Raji (cell line): ENCODE data around the gene C1orf232.

Experiments
- POLR2A ChIP-seq: IDR thresholded peaks from 2 replicates; pipeline ENCODE4 v1.6.1; 2011; ENCODE audit warnings: low read depth, low read length, control low read depth; ENCODE audit not compliant: insufficient read depth

C1orf232 gene

DNA sequence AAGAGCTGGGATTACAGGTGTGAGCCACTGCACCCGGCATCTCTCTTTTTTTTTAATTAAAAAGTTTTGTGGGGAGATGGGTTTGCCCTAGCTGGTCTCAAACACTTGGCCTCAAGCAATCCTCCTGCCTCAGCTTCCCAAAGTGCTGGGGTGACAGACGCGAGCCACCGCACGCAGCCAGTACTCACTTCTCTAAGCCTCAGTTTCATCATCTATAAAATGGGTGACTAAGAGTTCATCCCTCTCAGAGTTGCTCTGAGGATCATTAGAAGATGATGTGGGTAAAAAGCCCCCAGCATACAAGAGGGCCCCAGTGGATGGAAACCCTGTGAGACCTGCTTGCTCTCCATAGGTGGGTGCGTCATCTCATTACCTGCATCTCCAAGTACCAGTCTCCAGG is 19.1 kb upstream of the C1orf232 start:
- no peak for TF ChIP-seq POLR2A

GRCh38 chr1:26184883-26185282 is 16.1 kb upstream of the C1orf232 start:
- TF ChIP-seq POLR2A = no peak

DNA sequence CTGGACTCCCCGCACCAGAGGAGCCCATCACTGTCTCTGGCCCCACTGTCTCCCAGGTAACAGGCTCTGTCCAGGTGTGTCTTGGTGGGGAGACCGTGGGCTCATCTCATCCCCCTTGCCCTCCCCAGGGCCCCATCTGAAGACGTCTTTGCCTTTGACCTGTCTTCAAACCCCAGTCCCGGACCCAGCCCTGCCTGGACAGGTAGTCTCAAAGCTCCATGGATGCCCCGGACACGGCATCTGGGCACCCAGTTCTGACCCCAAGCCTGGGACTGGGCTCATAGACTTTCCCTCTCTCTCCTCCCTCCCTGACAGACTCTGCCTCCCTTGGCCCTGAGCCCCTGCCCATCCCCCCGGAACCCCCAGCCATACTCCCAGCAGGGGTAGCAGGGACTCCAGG is 15.3 kb upstream of the C1orf232 start:
- no peak for TF ChIP-seq POLR2A

DNA sequence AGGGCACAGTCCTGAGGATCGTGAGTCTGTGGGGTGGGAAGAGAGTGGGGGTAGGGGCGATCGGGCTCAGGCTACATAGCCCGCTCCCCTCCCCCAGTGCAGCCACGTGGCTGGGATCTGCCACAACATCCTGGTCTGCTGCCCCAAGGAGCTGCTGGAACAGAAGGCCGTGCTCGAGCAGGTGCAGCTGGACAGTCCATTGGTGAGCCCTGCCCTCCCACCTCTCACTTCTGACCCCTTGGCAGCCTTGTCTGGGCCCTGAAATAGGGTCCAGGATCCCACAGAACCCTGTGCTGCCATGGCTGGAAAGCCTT is 13.6 kb upstream of the C1orf232 start:
- TF ChIP-seq POLR2A = no peak

GRCh38 chr1:26181586-26182382 is 13.0 kb upstream of the C1orf232 start:
- no peak for TF ChIP-seq POLR2A

- TF ChIP-seq POLR2A = no peak
Observed at GRCh38 chr1:26180010-26180506, 11.3 kb upstream of the C1orf232 start.

DNA sequence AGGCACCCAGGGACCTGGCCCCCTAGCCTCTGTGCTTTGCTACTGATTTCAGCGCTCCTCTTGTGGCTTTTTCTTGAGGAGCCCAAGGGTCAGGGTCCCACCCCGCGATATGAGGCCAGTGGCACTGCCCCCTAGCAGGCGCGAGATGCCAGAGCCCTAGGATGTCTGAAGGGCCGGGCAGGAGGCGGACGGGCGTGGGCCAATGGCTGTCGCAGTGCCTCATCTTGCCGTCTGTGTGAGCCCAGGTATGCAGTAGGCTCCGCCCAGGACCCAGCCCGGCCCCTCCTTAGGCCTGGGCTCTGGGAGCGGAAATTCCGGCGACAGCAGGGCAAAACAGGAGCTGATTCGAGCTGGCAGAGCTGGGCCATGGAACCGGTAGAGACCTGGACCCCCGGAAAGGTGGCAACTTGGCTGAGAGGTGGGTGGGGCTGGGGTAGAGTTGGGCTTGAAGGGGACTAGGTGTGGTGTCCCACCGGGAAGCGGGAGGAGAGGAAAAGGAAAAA is 8.5 kb upstream of the C1orf232 start, which contains the start of gene CNKSR1:
Gene CNKSR1 (plus strand): TSS at position 310 of the 503 bp plus-strand sequence. CDS start 57 bp downstream, at position 367.
- no peak for TF ChIP-seq POLR2A

- TF ChIP-seq POLR2A = no peak
Observed at GRCh38 chr1:26175346-26175745, 6.6 kb upstream of the C1orf232 start.

GRCh38 chr1:26171084-26172072 is 2.6 kb upstream of the C1orf232 start, which contains the start of gene ZNF593OS:
Gene ZNF593OS (minus strand): TSS chr1:26171832. CDS start chr1:26171661, 171 bp downstream.
- TF ChIP-seq POLR2A = no peak

- no peak for TF ChIP-seq POLR2A
Observed at GRCh38 chr1:26170472-26170821, 1.7 kb upstream of the C1orf232 start.

DNA sequence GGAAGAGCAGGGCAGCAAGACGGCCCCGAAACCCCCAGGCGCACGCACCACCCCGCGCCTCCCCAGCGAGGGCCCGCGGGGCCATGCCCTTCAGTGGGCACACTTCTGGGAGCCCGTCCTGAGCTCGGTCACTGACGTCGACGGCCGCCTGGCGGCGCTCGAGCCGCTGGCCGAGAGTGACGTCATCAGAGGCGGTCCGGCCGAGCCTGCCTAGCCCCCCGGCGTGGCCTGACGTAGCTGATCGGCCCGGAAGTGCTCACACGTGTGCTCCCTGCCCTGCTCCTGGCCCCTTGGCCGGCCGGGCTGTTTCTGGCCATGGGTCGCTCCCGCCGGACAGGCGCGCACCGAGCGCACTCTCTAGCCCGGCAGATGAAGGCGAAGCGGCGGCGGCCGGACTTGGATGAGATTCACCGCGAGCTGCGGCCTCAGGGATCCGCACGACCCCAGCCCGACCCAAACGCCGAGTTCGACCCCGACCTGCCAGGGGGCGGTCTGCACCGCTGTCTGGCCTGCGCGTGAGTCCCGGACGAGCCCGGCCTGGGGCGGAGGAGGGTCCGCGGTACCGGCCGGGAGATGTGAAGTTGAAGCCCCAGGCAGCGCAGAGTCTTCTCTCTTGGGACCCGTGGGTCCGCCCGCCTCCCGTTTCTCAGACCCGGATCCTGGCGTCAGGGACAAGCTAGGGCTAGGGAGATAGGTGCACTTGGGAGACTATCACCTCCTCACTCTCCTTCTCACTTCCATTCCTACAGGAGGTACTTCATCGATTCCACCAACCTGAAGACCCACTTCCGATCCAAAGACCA is 1.1 kb upstream of the C1orf232 start, which contains the start of gene ZNF593:
Gene ZNF593 (plus strand): TSS at position 240 of the 803 bp plus-strand sequence. CDS start 76 bp downstream, at position 316.
- TF ChIP-seq POLR2A = peak; percentile 98

DNA sequence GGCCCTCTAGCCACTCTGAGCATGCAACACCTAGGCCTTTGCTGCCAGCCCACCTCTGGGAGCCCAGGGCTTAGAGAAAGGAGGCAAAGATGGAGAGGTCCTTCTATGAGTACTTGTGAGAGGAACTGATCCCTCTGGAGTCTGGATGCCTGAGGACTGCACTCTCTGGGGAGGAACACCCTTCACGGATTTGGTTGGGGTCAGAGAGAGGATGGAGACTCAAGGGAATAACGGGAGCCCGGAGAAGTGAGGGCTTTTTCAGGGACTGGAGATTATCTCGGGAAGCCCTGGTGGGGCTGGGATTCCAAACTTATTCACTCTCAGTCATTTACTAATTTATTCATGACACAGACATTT is 413 bp upstream of the C1orf232 start:
- no peak for TF ChIP-seq POLR2A

DNA sequence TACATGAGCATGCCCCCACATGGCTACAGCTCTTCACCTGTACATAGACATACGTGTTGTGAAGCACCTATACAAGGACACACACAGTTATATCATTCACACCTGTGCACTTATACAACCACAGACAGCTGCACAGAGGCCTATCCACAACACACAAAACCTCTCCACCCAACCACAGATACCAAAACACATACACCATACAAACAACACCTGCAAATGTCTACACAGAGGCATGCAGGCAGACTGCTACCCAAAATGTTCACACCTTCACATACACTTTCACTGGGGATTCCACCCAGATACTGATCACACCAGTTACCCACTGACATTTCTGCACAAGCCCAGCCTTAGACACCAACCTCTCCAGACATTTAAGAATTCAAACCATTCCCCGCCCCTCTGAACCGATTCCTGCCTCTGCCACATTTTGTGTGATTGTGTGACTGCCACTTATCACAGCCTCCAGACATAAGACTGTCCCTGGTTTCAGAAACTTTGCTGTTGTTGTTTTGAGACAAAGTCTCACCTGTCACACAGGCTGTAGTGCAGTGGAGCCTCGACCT is 2.0 kb downstream of the C1orf232 start:
- no peak for TF ChIP-seq POLR2A
